ENCODE data around the gene C5orf58. TPM values are rescaled to one million over a fixed set of nuclear protein-coding genes. Genes with fewer than 3 reads are reported as not detected.

C5orf58 gene
- total RNA-seq, 1 donor from 2014 or later = not detected

DNA sequence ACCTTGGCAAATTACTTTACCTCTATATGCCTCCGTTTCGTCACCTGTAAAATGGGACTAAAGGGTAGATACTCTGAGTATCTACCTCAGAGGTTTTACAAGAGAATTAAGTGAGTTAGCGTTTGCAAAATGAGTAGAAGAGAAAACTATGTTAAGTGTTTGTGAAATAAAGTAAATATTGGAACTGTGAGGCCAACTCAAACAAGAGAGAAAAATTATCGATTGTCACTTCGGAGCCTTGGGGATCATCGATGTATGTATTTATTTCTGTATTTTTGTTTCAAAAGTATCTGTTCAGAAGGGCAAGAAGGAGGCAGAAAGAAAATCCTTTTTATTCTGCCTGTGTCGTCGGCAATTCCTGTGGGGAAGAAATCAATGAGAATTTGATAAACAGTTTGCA is 25.8 kb upstream of the C5orf58 start:
- no peak overlapping the region for H3K4me3 ChIP-seq (ENCODE audit: low read depth, low read length)

DNA sequence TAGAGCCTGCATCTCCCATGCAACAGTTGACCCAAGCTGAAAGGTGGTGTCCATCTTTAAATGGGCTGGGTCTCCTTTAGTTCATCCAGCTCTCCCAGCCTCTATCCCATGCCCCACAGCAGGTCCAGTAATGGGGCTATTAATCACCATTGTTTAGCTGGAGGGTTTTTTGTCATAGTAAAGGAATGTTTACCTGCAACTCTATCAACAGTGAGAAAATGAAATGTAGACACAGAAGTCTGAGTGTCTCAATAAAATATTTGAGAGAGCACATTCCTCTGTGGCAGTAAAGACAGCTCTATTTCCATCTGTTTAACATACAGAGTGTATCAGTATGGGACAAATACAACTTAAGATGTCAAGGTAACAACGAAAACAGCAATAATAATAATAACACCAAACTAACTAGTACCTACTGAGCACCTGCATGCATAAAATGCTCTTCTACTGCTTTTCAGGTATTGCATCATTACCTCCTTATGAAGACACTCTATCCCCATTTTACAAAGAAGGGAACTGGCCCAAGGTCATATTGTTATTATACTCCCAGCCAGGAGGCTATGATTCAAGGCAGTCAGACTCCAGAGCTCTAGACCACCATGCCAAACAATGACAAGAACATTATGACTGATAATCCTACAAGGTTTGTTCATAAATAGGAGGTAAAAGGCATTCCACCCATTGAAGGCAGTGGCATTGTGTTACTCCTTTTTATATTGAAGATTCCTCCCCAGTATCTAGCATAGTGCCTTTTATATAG is 21.0 kb upstream of the C5orf58 start:
- H3K4me3 ChIP-seq (ENCODE audit: low read depth, low read length) = no peak overlapping the region
- no peak for DNase-seq (ENCODE audit: low read depth)
- TF ChIP-seq, protein P1, sequence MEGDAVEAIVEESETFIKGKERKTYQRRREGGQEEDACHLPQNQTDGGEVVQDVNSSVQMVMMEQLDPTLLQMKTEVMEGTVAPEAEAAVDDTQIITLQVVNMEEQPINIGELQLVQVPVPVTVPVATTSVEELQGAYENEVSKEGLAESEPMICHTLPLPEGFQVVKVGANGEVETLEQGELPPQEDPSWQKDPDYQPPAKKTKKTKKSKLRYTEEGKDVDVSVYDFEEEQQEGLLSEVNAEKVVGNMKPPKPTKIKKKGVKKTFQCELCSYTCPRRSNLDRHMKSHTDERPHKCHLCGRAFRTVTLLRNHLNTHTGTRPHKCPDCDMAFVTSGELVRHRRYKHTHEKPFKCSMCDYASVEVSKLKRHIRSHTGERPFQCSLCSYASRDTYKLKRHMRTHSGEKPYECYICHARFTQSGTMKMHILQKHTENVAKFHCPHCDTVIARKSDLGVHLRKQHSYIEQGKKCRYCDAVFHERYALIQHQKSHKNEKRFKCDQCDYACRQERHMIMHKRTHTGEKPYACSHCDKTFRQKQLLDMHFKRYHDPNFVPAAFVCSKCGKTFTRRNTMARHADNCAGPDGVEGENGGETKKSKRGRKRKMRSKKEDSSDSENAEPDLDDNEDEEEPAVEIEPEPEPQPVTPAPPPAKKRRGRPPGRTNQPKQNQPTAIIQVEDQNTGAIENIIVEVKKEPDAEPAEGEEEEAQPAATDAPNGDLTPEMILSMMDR (conservative IDR thresholded peaks at IDR 0.05; ENCODE audit: low read depth, low read length) = no peak

More for the DNA sequence above, 25.8 kb upstream of the C5orf58 start:
- TF ChIP-seq, protein P1 (conservative IDR thresholded peaks at IDR 0.05; ENCODE audit: low read depth, low read length) = no peak
- DNase-seq (ENCODE audit: low read depth) = no peak

DNA sequence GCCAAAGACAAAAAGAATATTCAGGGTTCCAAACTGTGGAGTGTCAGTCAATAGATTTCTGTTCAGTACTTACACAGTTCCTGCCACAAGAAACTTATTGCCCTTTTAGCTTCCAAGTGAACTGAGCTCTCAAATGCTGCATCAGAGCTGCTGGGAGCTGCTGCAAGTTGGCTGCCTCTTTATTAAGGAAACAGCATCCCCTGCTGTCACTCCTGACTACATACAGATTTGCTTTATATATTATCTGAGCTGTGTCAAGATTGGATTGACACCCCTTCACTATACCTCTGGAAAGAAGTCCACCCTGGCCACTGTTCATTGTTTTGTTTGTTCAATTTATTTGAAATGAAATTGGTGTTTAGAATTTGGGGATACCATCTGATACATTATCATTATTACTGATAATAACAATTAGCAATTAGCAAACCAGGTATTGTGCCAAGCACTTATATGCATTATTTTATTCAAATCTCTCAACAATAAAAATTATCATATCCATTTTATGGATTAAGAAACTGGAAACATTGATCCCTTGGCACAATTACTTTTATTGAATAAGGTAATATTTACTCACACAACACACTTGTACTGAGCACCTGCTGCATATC is 16.4 kb upstream of the C5orf58 start:
- no peak for DNase-seq (ENCODE audit: low read depth)
- no peak overlapping the region for H3K4me3 ChIP-seq (ENCODE audit: low read depth, low read length)
- TF ChIP-seq, protein P1 (conservative IDR thresholded peaks at IDR 0.05; ENCODE audit: low read depth, low read length) = peak; percentile 75

DNA sequence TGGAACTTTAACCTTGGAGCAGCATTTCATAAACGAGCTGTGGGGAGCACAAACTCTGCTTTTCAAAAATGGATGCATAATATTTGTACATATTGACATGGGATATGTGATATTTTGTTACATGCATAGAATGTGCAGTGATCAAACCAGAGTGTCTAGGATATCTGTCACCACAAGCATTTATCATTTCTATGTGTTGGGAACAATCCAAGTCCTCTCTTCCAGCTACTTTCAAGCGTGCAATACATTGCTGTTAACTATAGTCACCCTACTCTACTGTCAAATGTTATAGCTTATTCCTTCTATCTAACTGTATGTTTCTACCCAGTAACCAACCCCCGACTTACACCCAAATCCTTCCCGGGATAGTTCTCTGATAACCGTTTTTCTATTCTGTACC is 15.0 kb upstream of the C5orf58 start:
- TF ChIP-seq, protein P1 (conservative IDR thresholded peaks at IDR 0.05; ENCODE audit: low read depth, low read length) = no peak
- H3K4me3 ChIP-seq (ENCODE audit: low read depth, low read length) = no peak overlapping the region
- DNase-seq (ENCODE audit: low read depth) = no peak

DNA sequence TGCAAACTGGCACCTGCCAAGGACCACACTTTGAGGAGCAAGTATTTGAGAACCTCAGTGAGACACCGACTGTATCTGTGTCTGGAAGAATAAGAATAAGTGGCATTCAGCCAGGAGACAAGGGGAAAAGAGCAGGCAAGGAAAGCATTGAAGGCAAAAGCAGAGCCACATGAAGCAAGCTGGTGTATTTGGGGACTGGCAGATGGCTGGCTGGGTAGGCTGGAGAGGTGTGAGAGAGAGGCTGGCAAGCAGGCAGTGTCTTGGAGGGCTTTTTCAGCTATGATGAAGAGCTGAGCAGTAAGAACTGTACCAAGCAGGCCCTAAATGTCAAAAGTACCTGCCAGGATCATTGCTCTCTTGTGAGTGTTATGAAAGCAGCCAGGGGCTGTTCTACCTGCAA is 14.1 kb upstream of the C5orf58 start:
- TF ChIP-seq, protein P1 (conservative IDR thresholded peaks at IDR 0.05; ENCODE audit: low read depth, low read length) = no peak
- DNase-seq (ENCODE audit: low read depth) = no peak
- H3K4me3 ChIP-seq (ENCODE audit: low read depth, low read length) = no peak overlapping the region

DNA sequence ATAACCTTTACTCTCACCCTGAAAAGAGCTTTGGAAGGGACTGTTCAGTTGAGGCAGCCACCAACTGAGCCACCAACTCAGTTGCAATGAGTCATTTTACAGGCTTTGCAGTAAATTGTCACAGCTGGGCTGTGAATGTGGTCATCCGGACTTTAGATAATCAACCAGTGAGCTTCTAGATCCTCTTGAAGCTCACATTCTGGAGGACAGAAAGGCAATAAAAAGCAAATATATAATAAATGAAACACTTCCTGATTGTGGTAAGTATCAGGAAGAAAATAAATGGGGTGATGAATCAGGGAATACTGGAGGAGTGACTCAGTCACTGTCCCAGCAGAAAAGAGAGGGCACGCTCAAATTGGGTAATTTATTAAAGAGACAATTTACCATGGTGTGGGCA is 13.2 kb upstream of the C5orf58 start:
- no peak for DNase-seq (ENCODE audit: low read depth)
- TF ChIP-seq, protein P1 (conservative IDR thresholded peaks at IDR 0.05; ENCODE audit: low read depth, low read length) = no peak
- H3K4me3 ChIP-seq (ENCODE audit: low read depth, low read length) = no peak overlapping the region
